ENCODE measurements around the gene ITGA8. TPM values are rescaled to one million over a fixed set of nuclear protein-coding genes. Genes with fewer than 3 reads are reported as not detected.

The ITGA8 gene
- total RNA-seq, 4 donors from 2014 or later, result 9.4 to 64.8 (median 28.1) TPM

- no peak for DNase-seq
- Histone ChIP-seq H3K36me3 (no peaks in the 10 kb centered on the region), H3K4me1 (no peaks in the 10 kb centered on the region), H3K9me3 (no peaks in the 10 kb centered on the region), H3K27ac (no peak overlapping the region), H3K4me3 (no peak overlapping the region), H3K27me3 (no peaks in the 10 kb centered on the region)
- intact Hi-C loops (cut with DNase I; ENCODE audit: low total_unique reads), result no loop called here
- TF ChIP-seq POLR2A (IDR thresholded peaks at IDR 0.05) (no peak), CTCF (IDR thresholded peaks at IDR 0.05) (no peak)
Observed at GRCh38 chr10:15528859-15529239, 190.9 kb downstream of the ITGA8 start.

GRCh38 chr10:15526754-15527153 is 193.0 kb downstream of the ITGA8 start:
- intact Hi-C loops (cut with DNase I; ENCODE audit: low total_unique reads), result no loop called here
- H3K9me3 ChIP-seq, result no peaks in the 10 kb centered on the region
- no peak for DNase-seq
- H3K27ac ChIP-seq, result peak overlapping the region in 1 of 2 donors; percentile 49
- no peak overlapping the region for H3K4me3 ChIP-seq
- TF ChIP-seq CTCF (IDR thresholded peaks at IDR 0.05), result no peak
- TF ChIP-seq POLR2A (IDR thresholded peaks at IDR 0.05), result no peak
- H3K4me1 ChIP-seq, result no peaks in the 10 kb centered on the region
- H3K27me3 ChIP-seq, result no peaks in the 10 kb centered on the region
- no peaks in the 10 kb centered on the region for H3K36me3 ChIP-seq

- no peak for DNase-seq
- Histone ChIP-seq H3K9me3 (no peaks in the 10 kb centered on the region), H3K36me3 (no peaks in the 10 kb centered on the region), H3K4me3 (no peak overlapping the region), H3K4me1 (no peaks in the 10 kb centered on the region), H3K27ac (no peak overlapping the region), H3K27me3 (no peaks in the 10 kb centered on the region)
- intact Hi-C loops (cut with DNase I; ENCODE audit: low total_unique reads), result no loop called here
- TF ChIP-seq POLR2A (IDR thresholded peaks at IDR 0.05) (no peak), CTCF (IDR thresholded peaks at IDR 0.05) (no peak)
Observed at GRCh38 chr10:15521328-15521903, 198.3 kb downstream of the ITGA8 start.

- no peak for DNase-seq
- intact Hi-C loops (cut with DNase I; ENCODE audit: low total_unique reads), result no loop called here
- no peaks in the 10 kb centered on the region for H3K27me3 ChIP-seq
- H3K4me1 ChIP-seq, result no peaks in the 10 kb centered on the region
- TF ChIP-seq CTCF (IDR thresholded peaks at IDR 0.05) (no peak), POLR2A (IDR thresholded peaks at IDR 0.05) (no peak)
- no peaks in the 10 kb centered on the region for H3K9me3 ChIP-seq
- no peak overlapping the region for H3K4me3 ChIP-seq
- no peaks in the 10 kb centered on the region for H3K36me3 ChIP-seq
- H3K27ac ChIP-seq, result no peak overlapping the region
Observed at GRCh38 chr10:15518250-15518649, 201.5 kb downstream of the ITGA8 start.

- intact Hi-C loops (cut with DNase I; ENCODE audit: low total_unique reads), result no loop called here
- Histone ChIP-seq H3K4me3 (no peak overlapping the region), H3K27ac (no peak overlapping the region), H3K9me3 (no peaks in the 10 kb centered on the region), H3K27me3 (no peaks in the 10 kb centered on the region), H3K36me3 (no peaks in the 10 kb centered on the region), H3K4me1 (no peaks in the 10 kb centered on the region)
- no peak for DNase-seq
- TF ChIP-seq CTCF (IDR thresholded peaks at IDR 0.05) (no peak), POLR2A (IDR thresholded peaks at IDR 0.05) (no peak)
Observed at GRCh38 chr10:15516256-15517085, 203.3 kb downstream of the ITGA8 start.
